ENCODE data around the gene METTL3.
"Not testable (repeated sequence)": the region's sequence is repeated elsewhere in the genome, so short reads cannot be mapped to it uniquely, and the experiment has no call there.

METTL3 gene

DNA sequence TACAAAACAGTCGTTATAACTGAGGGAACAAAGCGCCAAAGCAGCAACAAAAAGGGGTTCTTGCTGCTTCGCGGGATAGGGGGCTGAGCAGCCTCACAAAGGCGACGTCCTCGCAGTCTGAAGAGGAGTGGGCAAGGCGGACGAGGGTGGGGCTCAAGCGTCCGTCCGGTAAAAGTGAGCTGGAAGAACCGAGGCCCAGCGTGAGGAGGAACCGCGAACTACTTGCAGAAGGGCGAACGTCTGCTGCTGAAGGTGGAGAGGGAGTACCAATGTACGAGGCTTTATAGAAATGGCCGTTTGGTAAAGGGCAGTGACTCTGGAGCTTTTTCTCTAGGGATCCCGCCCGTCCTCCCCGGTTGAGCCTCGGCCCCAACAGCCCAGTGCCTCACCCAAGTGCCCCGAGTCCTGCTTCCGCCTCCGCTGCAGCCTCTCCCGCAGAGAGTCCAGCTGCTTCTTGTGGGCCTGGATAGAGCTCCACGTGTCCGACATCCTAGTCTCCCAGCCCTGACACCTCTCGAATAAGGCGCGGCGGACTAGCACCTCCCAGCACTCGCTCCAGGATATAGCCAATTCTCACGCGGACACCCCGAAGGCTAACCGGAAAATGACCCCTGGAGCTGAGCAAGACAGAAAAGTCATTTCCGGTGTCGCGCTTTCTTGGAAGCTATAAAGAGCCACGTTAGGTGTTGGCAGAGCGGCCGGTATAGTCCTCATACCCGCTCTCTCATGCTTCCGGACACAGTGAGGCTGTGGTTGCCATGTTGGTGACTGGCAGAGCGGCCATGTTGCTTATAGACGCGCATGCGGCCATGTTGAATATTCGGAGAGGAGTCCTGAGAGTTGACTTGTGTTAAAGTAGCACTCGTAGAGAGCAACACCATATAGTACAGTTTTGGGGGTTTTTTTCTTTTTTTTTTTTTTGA is at the start of gene METTL3:
Gene METTL3 (minus strand): TSS at position 606 of the 923 bp plus-strand sequence. CDS start 117 bp downstream, at position 489.
- peak; percentile 82 for FAIRE-seq

DNA sequence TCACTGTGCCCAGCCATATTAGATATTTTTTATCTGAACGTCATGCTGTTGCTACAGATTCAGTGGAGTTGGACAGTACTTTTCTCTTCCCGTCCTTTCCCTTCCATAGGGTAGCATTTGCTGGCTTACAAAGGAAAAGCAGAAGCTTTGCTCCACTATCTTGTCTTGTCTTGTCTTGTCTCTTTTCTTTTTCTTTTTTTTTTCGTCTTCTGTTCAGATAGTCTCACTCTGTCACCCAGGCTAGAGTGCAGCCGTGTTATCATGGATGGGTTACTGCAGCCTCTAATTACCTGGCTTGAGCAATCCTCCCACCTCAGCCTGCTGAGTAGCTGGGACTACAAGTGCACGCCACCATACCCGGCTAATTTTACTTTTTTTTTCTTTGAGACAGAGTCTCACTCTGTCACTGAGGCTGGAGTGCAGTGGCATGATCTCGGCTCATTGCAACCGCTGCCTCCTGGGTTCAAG is 47.6 kb upstream of the METTL3 start:
- no peak for FAIRE-seq

GRCh38 chr14:21557084-21557901 is 46.2 kb upstream of the METTL3 start:
- peak; percentile 95 for FAIRE-seq

DNA sequence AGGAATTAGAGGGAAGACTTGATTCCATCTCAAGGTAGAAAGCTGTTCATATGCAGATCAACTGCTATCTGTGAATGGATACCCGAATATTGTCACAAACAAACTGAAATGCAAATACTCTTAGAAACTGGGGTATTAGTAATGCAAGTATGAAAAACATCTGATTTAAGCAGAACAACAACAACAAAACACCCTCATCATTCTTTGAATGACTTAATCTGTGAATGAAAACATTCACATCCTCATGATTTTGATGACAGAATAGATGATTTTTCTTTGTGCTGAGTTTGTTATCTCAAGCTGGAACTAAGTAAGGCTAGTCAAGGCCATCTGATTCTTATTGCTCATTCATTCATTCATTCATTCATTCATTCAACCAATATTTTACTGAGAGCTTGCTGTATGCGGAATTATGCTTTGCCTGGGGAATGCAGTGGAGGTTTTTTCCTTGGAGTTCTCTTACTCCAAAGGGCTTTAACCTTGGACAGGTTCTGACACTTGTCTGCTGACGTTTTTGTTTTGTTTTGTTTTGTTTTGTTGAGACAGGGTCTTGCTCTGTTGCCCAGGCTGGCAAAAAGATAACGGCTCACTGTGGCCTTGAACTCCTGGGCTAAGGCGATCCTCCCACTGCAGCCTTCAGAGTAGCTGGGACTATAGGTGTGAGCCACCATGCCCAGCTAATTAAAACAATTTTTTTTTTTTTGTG is 45.4 kb upstream of the METTL3 start:
- no peak for FAIRE-seq

DNA sequence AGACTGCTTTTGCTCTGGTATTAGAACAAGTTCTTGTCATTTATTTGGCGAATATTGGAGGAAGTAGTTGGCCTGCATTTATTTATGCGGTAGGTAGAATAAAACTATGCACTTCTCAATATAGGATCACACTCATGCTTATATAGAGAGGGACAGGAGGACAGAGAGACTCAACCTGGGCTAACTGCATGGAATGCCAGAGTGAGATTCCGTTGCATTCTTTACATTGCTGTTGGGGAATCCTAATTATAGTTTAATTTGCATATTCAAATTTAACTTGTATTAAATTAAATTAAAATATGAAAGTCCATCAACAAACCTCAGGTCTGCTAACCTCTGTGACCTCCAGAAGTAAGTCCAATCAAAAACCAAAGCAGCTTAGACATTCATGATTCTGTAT is 42.1 kb upstream of the METTL3 start:
- no peak for FAIRE-seq

GRCh38 chr14:21544588-21544987 is 33.4 kb upstream of the METTL3 start:
- FAIRE-seq, result not testable (repeated sequence)

DNA sequence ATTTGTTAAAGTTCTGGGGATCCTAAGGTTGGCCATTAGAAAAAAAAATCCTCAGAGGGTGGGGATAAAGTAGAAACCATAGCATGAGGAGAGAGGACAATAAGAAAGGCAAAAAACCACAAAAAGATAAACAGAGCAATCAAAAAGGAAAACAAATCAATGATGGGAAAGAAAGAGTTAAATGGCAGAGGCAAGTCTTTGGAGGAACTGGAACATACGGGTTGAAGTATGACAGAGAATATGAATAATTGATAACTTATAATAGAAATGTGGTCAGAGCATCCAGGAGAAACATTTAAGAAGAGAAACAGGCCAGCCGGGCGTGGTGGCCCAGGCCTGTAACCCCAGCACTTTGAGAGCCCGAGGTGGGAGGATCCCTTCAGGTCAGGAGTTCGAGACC is 32.8 kb upstream of the METTL3 start:
- no peak for FAIRE-seq

GRCh38 chr14:21543521-21543960 is 32.4 kb upstream of the METTL3 start:
- no peak for FAIRE-seq

DNA sequence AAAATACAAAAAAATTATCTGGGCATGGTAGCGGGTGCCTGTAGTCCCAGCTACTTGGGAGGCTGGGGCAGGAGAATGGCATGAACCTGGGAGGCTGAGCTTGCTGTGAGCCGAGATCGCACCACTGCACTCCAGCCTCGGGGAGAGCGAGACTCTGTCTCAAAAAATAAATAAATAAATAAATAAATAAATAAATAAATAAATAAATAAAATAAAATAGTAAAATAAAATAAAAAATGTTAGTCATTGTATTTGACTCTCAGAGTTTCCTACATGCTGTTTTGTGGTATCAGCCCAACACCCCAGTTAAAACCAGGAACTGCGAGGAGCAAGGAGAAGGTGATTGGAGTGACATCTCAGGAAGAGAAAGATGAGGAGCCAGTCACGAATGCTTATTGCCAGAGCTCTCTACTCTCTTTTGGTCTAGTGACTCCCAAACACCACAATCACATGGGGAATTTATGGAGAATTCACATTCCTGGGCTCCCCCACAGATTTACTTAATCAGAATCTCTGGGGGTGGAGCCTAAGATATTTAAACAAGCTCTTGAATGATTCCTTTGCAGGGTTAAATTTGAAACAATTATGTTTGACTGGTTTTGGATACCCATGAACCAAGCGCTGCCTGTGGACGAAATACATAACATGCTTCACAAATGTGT is 30.4 kb upstream of the METTL3 start:
- FAIRE-seq, result no peak

DNA sequence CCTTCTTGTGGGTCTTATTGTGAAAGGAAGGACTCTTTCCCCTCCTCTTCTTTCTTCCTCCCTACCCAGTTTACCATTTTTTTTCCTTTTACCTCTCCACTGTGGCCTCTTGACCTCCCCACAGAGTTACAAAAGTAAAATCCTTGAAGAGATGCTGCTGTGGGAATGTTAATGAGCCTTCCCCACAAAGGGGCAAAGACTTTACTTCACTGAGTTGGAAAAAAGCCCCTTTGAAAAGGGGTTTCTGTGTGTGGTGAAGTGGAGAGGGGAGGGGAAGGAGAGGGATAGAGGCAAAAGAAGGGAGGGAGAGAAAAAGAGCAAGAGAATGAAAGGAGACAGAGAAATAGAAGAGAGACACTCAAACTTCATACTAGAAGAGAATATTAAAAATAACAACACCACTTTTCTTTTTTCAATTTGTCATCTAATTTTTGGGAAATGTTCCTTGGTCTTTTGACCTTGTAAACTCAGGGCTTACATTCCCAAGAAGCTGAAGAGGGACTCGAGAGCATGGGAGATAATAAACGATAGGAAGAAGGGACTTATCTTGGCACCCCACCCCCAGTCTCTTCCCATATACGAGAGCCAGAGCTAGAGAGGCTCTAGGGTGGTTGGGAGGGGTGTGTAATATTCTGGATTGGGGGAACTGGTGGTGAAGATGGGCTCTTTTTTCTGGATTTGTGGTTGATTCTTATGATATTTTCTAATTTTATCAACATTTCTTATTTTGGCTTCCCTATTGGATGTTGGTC is 28.2 kb upstream of the METTL3 start:
- FAIRE-seq, result no peak

DNA sequence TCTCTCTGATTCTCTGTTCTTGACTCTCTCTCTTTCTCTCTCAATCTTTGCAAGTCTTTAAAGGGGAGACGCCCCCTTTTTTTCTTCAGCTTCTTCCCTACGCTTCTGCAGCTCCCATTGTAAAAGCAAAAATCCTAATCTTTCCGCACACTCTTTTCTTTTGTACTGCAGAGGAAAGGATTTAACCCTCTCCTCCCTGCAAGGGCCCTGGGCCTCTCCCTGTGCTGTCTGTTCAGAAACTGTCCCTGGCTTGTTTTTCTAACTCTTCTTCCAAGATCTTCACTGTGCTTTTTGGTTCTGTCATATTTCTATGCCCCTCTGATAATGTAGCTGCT is 25.9 kb upstream of the METTL3 start:
- FAIRE-seq, result no peak

DNA sequence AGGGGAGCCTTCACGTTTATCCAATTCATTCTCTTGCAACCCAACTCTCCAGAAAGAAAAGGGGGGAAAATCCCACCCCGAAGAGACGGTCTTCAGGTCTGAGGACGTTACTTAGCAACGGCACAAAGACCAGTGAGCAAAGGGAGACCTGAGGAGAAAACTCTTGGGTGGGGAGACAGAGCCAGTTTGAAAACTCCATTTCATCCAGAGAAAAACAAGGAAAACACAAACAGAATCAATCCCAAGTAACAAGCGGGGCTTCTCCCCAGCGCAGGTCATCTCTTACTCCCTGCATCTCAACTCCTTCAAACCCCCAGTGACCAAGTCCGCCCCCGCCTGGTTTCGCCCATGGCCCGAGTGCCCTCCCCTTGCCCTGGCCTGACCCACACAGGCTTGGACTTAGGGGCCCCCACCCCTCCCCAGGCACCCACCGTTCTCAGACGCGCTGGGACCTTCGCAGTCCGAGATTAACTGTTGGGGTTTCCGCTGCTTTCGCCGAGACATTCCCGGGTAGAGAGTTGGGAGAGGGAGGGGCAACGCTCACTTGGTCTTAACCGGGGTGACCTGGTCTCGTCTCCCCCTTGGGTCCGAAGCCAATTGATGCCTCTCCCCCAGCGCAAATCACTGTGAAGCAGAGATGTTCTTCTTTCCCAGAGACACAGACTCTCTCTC is 25.4 kb upstream of the METTL3 start:
- FAIRE-seq, result no peak

DNA sequence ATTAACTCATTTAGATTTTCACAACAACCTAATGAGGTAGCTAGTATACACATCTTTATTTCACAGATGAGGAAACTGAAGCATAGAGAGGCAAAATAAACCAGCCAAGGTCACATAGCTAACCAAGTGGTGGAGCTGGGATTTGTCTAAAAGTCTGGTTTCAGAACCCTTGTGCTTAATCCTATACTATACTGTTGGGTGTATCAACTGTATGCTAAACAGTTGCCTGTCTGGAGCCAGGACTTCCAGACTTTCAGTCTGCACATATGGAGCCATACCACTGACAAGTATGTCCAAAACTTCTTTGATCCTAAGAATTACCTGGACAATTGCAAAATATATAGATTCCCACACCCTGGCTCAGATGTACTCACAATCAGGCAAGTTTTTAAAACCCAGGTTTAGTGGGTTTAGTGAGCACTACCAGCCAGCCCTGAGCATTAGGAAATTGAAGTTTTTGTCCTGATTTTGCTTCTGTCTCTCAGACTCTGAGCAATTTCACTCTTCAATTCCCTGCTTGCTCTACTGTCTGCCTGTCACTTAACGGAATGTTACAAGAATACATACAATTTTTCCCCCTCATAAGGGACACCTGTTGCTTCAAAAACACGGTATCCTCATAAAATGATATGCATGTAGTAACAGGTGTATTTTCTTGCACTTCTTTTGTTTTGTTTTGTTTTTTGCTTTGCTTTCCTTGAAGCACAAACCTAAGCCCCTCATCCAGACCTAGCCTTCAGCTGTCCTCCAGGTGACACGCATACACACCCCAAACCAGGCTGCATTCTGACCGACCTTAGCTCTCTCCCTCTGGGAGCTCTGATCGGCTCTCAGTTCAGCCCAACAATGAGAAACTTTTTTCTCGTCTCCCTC is 24.6 kb upstream of the METTL3 start:
- no peak for FAIRE-seq

GRCh38 chr14:21534576-21534975 is 23.4 kb upstream of the METTL3 start:
- FAIRE-seq, result no peak

DNA sequence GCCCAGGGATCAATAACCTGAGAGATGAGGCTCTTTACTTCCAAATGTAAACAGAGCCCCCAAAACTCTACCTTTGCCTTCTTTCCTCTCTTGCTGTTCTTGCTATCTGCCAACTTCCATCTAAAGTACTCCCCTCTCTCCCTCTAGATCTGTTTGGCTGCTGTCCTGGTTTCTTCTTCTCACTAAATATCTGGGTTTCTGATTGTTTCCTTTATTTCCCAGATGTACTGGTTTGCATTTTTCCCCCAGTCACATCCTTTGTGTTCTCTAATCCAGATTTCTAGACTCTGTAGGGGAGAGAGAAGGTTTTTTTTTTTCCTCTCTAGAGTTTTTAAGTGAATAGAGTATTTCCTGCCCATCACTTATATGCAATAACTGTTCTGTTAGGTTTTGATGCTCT is 22.2 kb upstream of the METTL3 start:
- no peak for FAIRE-seq

DNA sequence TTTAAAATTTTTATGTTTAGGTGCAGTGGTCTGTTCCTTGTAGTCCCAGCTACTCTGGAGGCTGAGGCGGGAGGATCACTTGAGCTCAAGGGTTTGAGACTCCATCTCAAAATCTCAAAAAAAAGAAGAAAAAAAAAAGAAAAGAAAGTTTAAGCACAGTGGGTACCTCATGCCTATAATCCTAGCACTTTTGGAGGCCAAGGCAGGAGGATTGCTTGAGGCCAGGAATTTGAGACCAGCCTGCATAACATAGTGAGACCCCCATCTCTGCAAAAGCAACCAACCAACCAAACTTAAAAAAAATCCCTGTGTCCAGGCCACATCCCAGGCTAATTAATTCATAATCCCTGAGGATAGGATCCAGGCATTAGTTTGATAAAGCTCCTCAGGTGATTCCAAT is 18.4 kb upstream of the METTL3 start:
- no peak for FAIRE-seq

DNA sequence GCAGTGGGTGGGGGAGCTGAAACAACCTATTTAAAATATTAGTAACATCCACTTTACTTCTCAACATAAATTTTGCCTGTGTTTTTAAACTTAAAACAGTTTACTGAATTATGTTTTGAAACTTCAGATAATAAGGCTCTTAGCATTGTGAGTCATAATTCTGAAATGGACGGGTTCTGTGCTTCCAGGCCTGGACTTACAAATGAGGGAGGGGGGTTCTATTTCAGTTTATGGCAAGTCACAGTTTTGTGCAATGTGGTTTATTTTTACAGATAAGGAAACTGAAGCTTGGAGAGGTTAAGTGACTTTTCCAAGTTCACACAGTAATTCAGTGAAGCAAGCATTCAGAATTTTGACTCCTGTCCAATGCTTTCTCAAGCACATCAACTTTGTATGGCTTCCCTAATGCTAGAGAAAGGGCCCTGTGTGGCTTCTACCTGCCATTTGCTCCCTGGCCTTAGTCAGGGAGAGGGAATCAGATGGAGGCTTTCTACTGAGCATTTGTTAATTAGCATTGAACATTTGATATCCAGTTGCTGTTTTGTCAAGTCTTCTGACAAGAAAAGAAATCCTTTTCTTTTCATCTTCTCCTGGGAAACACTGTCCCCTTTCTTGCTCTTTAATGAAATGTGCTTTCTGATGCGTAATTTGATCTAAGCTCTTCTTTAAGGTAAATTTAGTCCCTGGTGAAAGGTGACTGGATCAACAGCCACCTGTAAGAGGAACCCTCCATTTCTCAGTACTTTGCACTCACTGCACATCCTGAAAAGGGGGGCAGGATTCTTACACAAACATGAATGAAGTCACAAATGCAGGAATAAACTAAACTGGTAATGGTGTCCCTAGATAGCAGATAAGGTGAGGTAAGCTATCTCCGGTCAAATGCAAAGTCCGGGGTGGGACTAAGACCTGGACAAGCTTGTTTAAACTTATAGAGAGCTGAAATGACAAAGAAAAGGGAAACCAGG is 17.5 kb upstream of the METTL3 start:
- FAIRE-seq, result no peak

- FAIRE-seq, result no peak
Observed at GRCh38 chr14:21527318-21527679, 16.2 kb upstream of the METTL3 start.
